ENCODE data around the gene PCSK5.

The PCSK5 gene

DNA sequence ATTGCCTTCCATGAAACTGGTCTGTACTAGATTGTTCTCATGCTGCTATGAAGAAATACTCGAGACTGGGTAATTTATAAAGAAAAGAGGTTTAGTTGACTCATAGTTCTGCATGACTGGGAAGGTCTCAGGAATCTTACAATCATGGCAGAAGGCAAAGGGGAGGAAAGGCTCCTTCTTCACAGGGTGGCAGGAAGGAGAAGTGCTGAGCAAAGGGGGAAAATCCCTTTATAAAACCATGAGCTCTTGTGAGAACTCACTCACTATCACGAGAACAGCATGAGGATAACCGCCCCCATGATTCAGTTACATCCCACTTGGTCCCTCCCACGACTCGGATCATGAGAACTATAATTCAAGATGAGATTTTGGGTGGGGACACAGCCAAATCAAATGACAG, 340.5 kb downstream of the PCSK5 start:
- TF ChIP-seq EGR1 (IDR thresholded peaks at IDR 0.05) = no peak
- TF ChIP-seq EP300 (IDR thresholded peaks at IDR 0.05; ENCODE audit: borderline replicate concordance) = no peak
- TF ChIP-seq, protein P1, sequence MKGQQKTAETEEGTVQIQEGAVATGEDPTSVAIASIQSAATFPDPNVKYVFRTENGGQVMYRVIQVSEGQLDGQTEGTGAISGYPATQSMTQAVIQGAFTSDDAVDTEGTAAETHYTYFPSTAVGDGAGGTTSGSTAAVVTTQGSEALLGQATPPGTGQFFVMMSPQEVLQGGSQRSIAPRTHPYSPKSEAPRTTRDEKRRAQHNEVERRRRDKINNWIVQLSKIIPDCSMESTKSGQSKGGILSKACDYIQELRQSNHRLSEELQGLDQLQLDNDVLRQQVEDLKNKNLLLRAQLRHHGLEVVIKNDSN (IDR thresholded peaks at IDR 0.05) = no peak
- no peak for TF ChIP-seq TEAD4 (IDR thresholded peaks at IDR 0.05)
- TF ChIP-seq TCF12 (IDR thresholded peaks at IDR 0.05; ENCODE audit: low read depth) = no peak
- no peak for TF ChIP-seq FOXM1 (IDR thresholded peaks at IDR 0.05; ENCODE audit: borderline replicate concordance, low read depth)
- no peak for TF ChIP-seq TAF1 (IDR thresholded peaks at IDR 0.05; ENCODE audit: low read depth)

DNA sequence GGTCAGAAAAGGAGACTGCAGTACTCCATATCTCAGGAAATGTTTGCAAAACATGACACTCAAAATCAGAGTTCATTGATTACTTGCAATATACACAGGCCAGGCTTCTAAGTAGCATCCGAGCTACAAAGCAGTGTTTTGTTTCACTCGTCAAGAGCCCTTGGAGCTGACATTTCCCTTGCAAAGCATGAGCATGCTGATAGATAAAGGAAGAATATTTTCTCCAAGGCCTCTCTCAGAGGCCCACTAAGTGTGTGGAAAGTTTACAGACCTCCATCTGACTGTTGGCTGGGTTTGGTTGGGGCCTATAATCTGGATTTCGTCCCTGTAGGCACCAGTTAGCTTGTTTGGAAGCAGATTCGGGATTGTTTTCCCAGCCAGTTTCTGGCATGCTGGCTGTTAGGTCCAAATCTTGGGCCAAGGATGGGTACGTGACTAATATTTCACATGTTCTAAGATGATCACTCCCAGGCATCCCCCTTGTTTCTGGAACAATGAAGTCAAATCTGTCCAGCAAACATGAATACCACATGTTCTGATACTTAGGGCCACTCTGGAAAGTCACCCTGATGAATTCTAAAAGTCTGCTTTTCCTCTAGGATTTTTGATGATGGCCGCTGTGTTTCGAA, 342.5 kb downstream of the PCSK5 start:
- TF ChIP-seq, protein P1 (IDR thresholded peaks at IDR 0.05) = no peak
- TF ChIP-seq RAD21 (IDR thresholded peaks at IDR 0.05; ENCODE audit: low read depth) (no peak), TCF12 (IDR thresholded peaks at IDR 0.05; ENCODE audit: low read depth) (no peak), TEAD4 (IDR thresholded peaks at IDR 0.05) (no peak), NFIC (IDR thresholded peaks at IDR 0.05) (no peak), EP300 (IDR thresholded peaks at IDR 0.05; ENCODE audit: borderline replicate concordance) (no peak), CREB1 (IDR thresholded peaks at IDR 0.05; ENCODE audit: low read depth) (no peak), CEBPB (IDR thresholded peaks at IDR 0.05) (no peak)
- TF ChIP-seq, protein P2, sequence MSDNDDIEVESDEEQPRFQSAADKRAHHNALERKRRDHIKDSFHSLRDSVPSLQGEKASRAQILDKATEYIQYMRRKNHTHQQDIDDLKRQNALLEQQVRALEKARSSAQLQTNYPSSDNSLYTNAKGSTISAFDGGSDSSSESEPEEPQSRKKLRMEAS (IDR thresholded peaks at IDR 0.05) = no peak

DNA sequence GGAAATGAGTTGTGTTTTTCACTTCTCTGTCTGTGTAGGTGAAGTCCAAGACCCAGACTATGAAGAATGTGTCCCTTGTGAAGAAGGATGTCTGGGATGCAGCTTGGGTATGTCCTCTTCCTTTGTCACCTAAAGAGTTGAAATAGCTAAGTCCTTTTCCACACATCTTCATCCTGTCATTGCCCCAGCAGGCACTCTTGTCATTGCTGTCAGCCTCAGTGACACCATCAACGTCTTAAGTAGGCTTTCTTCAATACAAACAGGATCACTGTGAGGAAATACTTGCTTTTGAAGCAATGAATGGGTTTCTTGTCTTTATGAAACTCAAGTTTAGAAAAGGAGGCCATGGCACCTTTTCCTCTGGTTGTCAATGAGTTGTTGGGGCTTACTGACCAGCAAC, 350.1 kb downstream of the PCSK5 start:
- no peak for TF ChIP-seq ZBTB7A (IDR thresholded peaks at IDR 0.05; ENCODE audit: low read depth)
- TF ChIP-seq CREB1 (IDR thresholded peaks at IDR 0.05; ENCODE audit: low read depth) = no peak
- no peak for TF ChIP-seq TAF1 (IDR thresholded peaks at IDR 0.05; ENCODE audit: low read depth)
- TF ChIP-seq, protein P2 (IDR thresholded peaks at IDR 0.05) = no peak
- no peak for TF ChIP-seq CEBPB (IDR thresholded peaks at IDR 0.05)
- TF ChIP-seq, protein P1 (IDR thresholded peaks at IDR 0.05) = no peak

GRCh38 chr9:76245518-76245917, 355.0 kb downstream of the PCSK5 start:
- TF ChIP-seq FOXM1 (IDR thresholded peaks at IDR 0.05; ENCODE audit: borderline replicate concordance, low read depth) = no peak
- TF ChIP-seq YY1 (IDR thresholded peaks at IDR 0.05; ENCODE audit: low read depth) = no peak
- TF ChIP-seq CEBPB (IDR thresholded peaks at IDR 0.05) = no peak
- no peak for TF ChIP-seq REST (IDR thresholded peaks at IDR 0.05; ENCODE audit: low read depth)
- TF ChIP-seq TEAD4 (IDR thresholded peaks at IDR 0.05) = no peak
- no peak for TF ChIP-seq ZBTB7A (IDR thresholded peaks at IDR 0.05; ENCODE audit: low read depth)
- no peak for TF ChIP-seq TCF12 (IDR thresholded peaks at IDR 0.05; ENCODE audit: low read depth)
- no peak for TF ChIP-seq NFIC (IDR thresholded peaks at IDR 0.05)
- TF ChIP-seq, protein P2 (IDR thresholded peaks at IDR 0.05) = no peak
- no peak for TF ChIP-seq EGR1 (IDR thresholded peaks at IDR 0.05)
- no peak for TF ChIP-seq CREB1 (IDR thresholded peaks at IDR 0.05; ENCODE audit: low read depth)
- TF ChIP-seq, protein P1 (IDR thresholded peaks at IDR 0.05) = no peak
- TF ChIP-seq RAD21 (IDR thresholded peaks at IDR 0.05; ENCODE audit: low read depth) = no peak
- TF ChIP-seq TAF1 (IDR thresholded peaks at IDR 0.05; ENCODE audit: low read depth) = no peak
- TF ChIP-seq EP300 (IDR thresholded peaks at IDR 0.05; ENCODE audit: borderline replicate concordance) = no peak

GRCh38 chr9:76246680-76247079, 356.2 kb downstream of the PCSK5 start:
- TF ChIP-seq TCF12 (IDR thresholded peaks at IDR 0.05; ENCODE audit: low read depth) (no peak), CEBPB (IDR thresholded peaks at IDR 0.05) (no peak), EGR1 (IDR thresholded peaks at IDR 0.05) (no peak)
- TF ChIP-seq, protein P1 (IDR thresholded peaks at IDR 0.05) = no peak

DNA sequence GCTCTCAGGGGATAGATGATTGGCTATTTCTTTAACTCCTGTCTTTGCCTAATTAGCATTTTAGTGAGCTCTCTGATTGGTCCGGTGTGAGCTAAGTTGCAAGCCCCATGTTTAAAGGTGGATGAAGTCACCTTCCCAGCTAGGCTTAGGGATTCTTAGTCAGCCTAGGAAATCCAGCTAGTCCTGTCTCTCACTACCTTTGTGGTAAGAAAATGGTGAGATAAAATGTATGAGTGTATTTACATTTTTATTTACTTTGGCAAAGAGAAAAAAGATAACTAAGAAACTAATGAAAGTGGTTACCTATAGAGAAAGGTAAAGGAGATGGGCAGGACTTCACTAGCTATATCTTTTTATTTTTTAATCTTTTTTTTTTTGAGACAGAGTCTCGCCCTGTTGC, 357.0 kb downstream of the PCSK5 start:
- TF ChIP-seq CEBPB (IDR thresholded peaks at IDR 0.05) (no peak), YY1 (IDR thresholded peaks at IDR 0.05; ENCODE audit: low read depth) (no peak), TCF12 (IDR thresholded peaks at IDR 0.05; ENCODE audit: low read depth) (no peak), FOXM1 (IDR thresholded peaks at IDR 0.05; ENCODE audit: borderline replicate concordance, low read depth) (no peak), TAF1 (IDR thresholded peaks at IDR 0.05; ENCODE audit: low read depth) (no peak), RAD21 (IDR thresholded peaks at IDR 0.05; ENCODE audit: low read depth) (no peak), REST (IDR thresholded peaks at IDR 0.05; ENCODE audit: low read depth) (no peak), EP300 (IDR thresholded peaks at IDR 0.05; ENCODE audit: borderline replicate concordance) (no peak), ZBTB7A (IDR thresholded peaks at IDR 0.05; ENCODE audit: low read depth) (no peak), EGR1 (IDR thresholded peaks at IDR 0.05) (no peak), TEAD4 (IDR thresholded peaks at IDR 0.05) (no peak)

Data from Ishikawa (cell line).